GM21515 (cell line): ENCODE measurements around the gene KRTAP27-1.

Experiments used
- ATAC-seq: cut with Tn5 transposase; IDR thresholded peaks from one replicate; pipeline ENCODE4 v1.9.1; 2021; ENCODE audit not compliant: unreplicated experiment

The KRTAP27-1 gene

DNA sequence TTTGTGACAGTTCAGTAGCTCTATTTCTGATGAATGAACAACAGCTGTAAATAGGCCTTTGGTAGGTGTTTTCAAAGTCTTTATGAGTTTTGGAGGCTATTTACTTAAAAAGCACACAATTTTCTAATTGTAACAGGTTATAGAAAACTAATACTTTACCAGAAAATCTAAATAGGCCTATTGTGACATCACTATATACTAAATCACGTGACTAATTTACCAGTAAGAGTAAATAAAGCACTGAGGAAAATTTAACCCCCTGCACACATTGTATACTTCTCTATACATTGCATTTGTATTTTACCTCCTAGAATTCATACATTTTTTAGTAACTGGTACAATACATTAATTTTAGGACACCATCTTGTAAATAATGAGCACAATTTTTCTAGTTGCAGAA, 32.4 kb downstream of the KRTAP27-1 start:
- ATAC-seq: no peak

GRCh38 chr21:30289215-30289614, 48.3 kb downstream of the KRTAP27-1 start, which contains the start of gene KRTAP25-1:
Gene KRTAP25-1, minus strand, starts transcription at chr21:30289514. Its CDS starts 24 bp downstream, at chr21:30289490.
- no peak for ATAC-seq
